ENCODE results near the gene NOP10. TPM values are rescaled to one million over a fixed set of nuclear protein-coding genes. Genes with fewer than 3 reads are reported as not detected.

The NOP10 gene
- total RNA-seq, 2 experiments from 2014 or later = 220 to 227 TPM

DNA sequence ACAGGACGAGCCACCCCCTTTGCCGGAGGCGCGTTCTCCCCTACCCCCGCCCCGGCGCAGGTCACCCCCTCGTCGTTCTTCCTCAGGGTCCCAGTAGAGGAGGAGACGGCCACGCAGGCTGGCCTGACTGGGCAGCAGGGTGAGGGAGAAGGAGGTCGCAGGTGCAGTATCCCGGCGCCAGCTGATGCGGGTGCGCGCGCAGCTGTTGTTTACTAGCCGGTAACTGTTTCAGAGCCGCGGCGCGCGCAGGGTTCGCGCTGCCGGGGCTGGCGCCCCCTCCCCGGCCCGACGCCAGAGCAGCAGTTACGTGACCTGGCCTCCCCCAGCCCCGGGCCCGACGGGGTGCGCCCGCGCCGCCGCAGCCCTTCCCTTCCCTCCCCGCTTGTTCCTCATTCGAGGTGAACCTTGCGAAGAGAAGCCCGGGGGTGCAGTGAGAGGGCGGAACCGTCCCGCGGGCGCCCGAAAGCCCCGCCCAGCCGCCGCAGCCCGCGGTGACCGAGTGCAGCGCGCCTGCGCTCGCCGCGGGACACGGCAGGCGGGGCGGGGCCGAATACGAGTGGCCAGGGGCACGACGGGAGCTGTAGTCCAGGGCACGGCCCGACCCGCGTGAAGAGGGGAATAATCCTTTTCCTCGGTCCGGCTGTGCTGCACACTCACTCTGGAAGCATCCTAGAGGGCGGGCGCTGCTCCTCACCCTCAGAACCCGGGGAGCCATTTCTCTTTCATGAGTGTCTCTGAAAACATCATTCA lies 5.2 kb downstream of the NOP10 start, which contains the start of gene SLC12A6:
Gene SLC12A6, minus strand, starts transcription at position 225 of the 750 bp plus-strand sequence. CDS start 1,101 bp downstream, outside the sequence.
- Mint-ChIP-seq H3K4me1 (ENCODE audit: low read depth) (peaks cover 53% of the 10 kb centered on the region), H3K4me3 (peak within 1 kb of the TSS; percentile 95)

DNA sequence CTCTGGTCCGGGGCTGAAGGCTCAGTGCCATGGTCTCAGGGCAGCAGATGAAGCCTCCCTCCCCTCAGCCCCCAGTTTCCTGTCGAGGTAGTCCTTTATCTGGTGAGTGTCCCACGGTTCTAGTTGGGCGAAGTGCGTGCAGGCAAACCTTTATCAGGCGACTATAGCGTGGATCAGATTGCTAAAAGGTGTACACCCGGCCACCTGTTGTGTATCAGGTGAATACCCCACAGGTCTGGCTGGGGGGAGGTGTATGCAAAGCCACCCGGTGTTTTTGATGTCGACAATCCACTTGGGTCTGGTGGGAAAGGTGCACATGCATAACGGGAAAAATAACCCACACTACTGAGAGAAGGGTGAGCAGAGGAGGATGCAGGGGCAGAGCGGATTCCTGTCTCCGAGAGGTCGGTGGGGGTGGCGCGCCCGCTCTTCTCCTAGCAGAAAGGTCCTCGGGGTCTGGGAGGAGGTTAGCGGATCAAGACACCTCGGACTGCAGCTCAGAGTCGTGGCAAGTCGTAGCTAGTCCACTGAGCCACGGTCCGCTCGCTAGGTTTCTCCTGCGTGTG lies 5.9 kb downstream of the NOP10 start:
- CTCF ChIA-PET = interaction anchor here (0.7 to 2.7 kb wide), 7 partner anchors 9 to 96 kb away, joined by 3 to 9 read pairs (median 5); no protein-coding TSS in a partner anchor
- DNase-seq = peak; percentile 53
- Mint-ChIP-seq H3K9me3 (no peaks in the 10 kb centered on the region), H3K27ac (peak overlapping the region; percentile 97), H3K27me3 (ENCODE audit: low read depth) (no peaks in the 10 kb centered on the region), H3K36me3 (ENCODE audit: low read depth) (peaks cover 31% of the 10 kb centered on the region), H3K4me3 (peak overlapping the region; percentile 95), H3K4me1 (ENCODE audit: low read depth) (peaks cover 60% of the 10 kb centered on the region)
- intact Hi-C loops (cut with micrococcal nuclease) = loop anchor here (1.0 to 5.0 kb wide), 5 partner anchors 9 to 1145 kb away; partner anchors contain the start of genes EMC7, FMN1, LPCAT4 and ZNF770

More for the DNA sequence above, 5.2 kb downstream of the NOP10 start, which contains the start of gene SLC12A6:
- intact Hi-C loops (cut with micrococcal nuclease) = loop anchor here (1.0 to 5.0 kb wide), 6 partner anchors 9 to 1145 kb away; partner anchors contain the start of genes EMC4, EMC7, FMN1 and LPCAT4
- Mint-ChIP-seq H3K27me3 (ENCODE audit: low read depth) (no peaks in the 10 kb centered on the region), H3K36me3 (ENCODE audit: low read depth) (peaks cover 31% of the 10 kb centered on the region), H3K27ac (peak within 1 kb of the TSS; percentile 97), H3K9me3 (no peaks in the 10 kb centered on the region)
- peak; percentile 91 for DNase-seq
- CTCF ChIA-PET = interaction anchor here (0.7 to 2.7 kb wide), 6 partner anchors 9 to 275 kb away, joined by 3 to 9 read pairs (median 3); no protein-coding TSS in a partner anchor

DNA sequence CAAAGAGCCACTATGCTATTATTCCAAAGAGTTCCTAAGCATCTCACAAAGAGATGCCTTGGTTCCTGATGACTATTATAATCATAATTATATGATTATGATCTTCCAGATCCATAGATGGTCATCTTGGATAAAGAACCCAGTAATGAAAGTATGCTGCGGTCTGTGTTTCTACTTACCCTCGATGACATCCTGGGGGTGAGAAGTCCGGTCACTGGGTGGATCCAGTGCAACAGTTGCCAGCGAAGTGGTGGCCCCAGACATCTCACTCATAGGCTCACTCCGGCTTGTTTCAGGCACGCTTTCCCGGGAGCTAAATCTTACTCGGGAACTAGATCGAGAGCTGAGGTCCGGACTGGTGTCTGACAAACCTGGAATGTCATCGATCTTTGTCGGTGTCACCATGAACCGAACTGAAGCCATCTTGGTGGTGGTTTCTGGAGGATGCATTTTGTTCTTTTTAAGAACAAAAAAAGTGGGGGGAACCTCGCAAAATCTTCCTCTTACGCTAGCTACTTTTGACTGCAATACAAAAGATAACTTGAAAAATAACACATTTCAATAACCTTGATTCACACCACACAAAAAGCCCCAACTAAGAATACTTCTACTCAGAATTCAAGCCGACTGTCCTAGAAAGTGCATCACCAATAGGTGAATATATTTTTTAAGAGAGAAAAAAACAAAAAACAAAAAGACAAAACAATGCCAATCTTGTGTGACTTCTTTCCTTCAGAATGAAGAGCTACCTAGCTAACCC lies 6.5 kb downstream of the NOP10 start:
- peaks cover 59% of the 10 kb centered on the region for H3K4me1 Mint-ChIP-seq (ENCODE audit: low read depth)
- peak; percentile 25 for DNase-seq
- CTCF ChIA-PET = interaction anchor here (0.9 to 2.2 kb wide), 6 partner anchors 8 to 251 kb away, joined by 3 to 9 read pairs (median 6); no protein-coding TSS in a partner anchor
- intact Hi-C loops (cut with micrococcal nuclease) = loop anchor here (2.0 to 5.0 kb wide), 2 partner anchors 652 to 1144 kb away; partner anchors contain the start of genes FMN1 and ZNF770
- H3K27ac Mint-ChIP-seq = peak overlapping the region; percentile 97
- peaks cover 25% of the 10 kb centered on the region for H3K36me3 Mint-ChIP-seq (ENCODE audit: low read depth)
- H3K4me3 Mint-ChIP-seq = peak overlapping the region; percentile 95
- no peaks in the 10 kb centered on the region for H3K9me3 Mint-ChIP-seq
- no peaks in the 10 kb centered on the region for H3K27me3 Mint-ChIP-seq (ENCODE audit: low read depth)

DNA sequence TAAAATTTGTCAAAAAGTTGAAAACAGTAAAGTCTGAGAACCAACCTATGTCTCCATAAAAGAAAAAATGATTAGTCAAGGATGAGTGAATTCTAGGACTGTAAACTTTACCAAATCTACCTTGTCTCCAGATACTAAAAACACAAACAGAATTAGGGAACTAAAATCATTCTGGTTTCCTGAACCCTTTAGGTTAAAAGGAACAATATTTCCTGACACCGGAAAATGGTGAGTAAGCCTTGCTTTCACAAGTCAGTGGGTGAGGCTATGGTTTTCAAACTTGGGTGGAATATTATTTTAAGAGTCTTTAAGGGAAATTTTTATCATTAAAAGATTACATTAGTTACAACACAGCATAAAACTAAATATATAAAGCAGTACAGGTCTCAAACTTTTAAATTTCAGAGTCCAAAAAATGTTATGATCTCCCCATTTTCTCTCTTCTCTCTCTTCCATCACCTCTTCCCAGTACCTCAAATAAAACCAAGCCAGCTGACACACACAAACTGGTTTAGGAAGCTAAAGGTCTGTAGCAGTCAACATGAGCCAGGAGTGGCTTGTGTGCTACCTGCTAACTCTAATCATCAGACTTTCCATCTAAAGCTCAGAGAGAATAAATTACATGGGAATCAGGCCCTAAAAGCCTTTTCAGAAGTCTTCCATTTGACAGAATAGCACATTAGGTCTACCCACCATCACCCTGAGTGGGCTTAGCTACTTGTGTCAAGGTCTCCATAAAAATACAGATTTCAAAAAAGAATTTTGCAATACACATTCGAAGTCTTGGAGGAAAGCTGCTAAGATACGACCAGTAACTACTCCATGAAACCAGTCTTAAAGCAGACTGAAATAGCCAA lies 7.5 kb downstream of the NOP10 start:
- Mint-ChIP-seq H3K27me3 (ENCODE audit: low read depth) (no peaks in the 10 kb centered on the region), H3K4me1 (ENCODE audit: low read depth) (peaks cover 60% of the 10 kb centered on the region), H3K9me3 (no peaks in the 10 kb centered on the region), H3K4me3 (peak overlapping the region; percentile 95), H3K27ac (peak overlapping the region; percentile 97), H3K36me3 (ENCODE audit: low read depth) (peaks cover 19% of the 10 kb centered on the region)
- CTCF ChIA-PET = interaction anchor here (0.5 to 2.2 kb wide), 4 partner anchors 8 to 252 kb away, joined by 4 to 9 read pairs (median 7); no protein-coding TSS in a partner anchor
- DNase-seq = no peak
- intact Hi-C loops (cut with micrococcal nuclease) = loop anchor here (2.0 to 5.0 kb wide), 3 partner anchors 297 to 1143 kb away; partner anchors contain the start of genes AVEN, FMN1 and ZNF770

DNA sequence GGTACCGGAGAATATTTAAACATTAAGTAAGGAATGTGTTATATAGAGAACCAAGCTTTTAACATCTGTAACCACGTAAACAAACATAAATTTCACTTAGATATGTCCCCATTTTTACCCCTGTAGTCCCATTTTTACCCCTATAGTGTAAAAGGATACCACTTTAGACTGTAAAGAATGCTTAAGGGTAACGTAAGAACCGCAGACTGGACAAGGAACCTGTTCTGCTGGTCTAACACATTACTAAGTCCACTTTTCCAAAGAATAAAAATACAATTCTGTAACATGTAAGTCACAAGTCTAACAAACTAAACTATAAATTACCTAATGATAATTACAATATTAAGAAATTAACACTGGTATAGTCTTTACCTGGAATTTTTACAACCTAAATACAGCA lies 8.3 kb downstream of the NOP10 start:
- no peaks in the 10 kb centered on the region for H3K9me3 Mint-ChIP-seq
- CTCF ChIA-PET = interaction anchor here (2.4 kb wide), 1 partner anchor 93 kb away, joined by 15 read pairs; no protein-coding TSS in a partner anchor
- H3K4me1 Mint-ChIP-seq (ENCODE audit: low read depth) = peaks cover 58% of the 10 kb centered on the region
- DNase-seq = no peak
- no peaks in the 10 kb centered on the region for H3K27me3 Mint-ChIP-seq (ENCODE audit: low read depth)
- H3K27ac Mint-ChIP-seq = peak overlapping the region; percentile 97
- H3K4me3 Mint-ChIP-seq = peak overlapping the region; percentile 95
- peaks cover 12% of the 10 kb centered on the region for H3K36me3 Mint-ChIP-seq (ENCODE audit: low read depth)
- intact Hi-C loops (cut with micrococcal nuclease) = loop anchor here (1.0 to 5.0 kb wide), 3 partner anchors 95 to 1142 kb away; partner anchors contain the start of genes AVEN and FMN1

DNA sequence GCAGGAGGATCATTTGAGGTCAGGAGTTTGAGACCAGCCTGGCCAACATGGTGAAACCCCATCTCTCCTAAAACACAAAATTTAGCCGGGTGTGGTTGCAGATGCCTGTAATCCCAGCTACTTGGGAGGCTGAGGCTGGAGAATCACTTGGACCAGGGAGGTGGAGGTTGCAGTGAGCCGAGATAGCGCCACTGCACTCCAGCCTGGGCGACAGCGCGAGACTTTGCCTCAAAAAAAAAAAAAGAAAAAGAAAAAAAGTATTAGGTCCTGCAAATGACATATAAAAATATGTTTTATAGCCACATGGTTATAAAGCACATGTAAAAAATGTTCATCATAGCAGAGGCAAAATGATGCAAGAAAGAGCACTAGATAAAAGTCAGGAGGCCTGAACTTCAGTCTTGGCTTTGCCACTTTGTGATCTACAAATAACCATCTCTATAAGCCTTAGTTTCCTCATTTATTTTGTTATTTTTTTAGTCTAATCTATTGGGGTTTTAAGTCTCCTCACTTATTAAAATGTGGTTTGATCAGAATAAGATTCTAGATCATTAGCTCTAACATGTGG lies 10.3 kb downstream of the NOP10 start:
- peaks cover 59% of the 10 kb centered on the region for H3K4me1 Mint-ChIP-seq (ENCODE audit: low read depth)
- no peaks in the 10 kb centered on the region for H3K9me3 Mint-ChIP-seq
- H3K27ac Mint-ChIP-seq = peak overlapping the region; percentile 97
- CTCF ChIA-PET = interaction anchor here (0.6 to 2.4 kb wide), 4 partner anchors 33 to 94 kb away, joined by 3 to 15 read pairs (median 4); partner anchors contain the start of gene LPCAT4
- H3K27me3 Mint-ChIP-seq (ENCODE audit: low read depth) = no peaks in the 10 kb centered on the region
- DNase-seq = no peak
- intact Hi-C loops (cut with micrococcal nuclease) = no loop called here
- peaks cover 9% of the 10 kb centered on the region for H3K36me3 Mint-ChIP-seq (ENCODE audit: low read depth)
- H3K4me3 Mint-ChIP-seq = peak overlapping the region; percentile 35

DNA sequence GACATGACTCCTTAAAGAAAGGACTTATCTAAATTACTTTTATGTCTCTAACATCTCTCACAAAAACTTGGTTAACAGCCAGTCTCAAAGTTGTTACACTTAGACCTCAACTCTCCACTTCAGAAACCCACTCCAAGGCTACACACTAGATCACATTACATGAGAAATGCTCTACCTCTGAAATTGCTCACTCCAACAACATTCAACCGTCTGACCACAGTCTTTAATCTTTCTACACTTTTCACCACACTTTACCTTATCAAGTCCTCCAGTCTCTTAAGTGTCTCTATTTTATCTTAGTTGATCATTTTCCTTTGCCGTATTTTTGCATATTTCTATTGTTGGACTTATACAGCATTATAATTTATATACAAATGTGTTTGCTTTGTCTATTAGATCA lies 11.1 kb downstream of the NOP10 start:
- CTCF ChIA-PET = no interaction called here
- peaks cover 65% of the 10 kb centered on the region for H3K4me1 Mint-ChIP-seq (ENCODE audit: low read depth)

DNA sequence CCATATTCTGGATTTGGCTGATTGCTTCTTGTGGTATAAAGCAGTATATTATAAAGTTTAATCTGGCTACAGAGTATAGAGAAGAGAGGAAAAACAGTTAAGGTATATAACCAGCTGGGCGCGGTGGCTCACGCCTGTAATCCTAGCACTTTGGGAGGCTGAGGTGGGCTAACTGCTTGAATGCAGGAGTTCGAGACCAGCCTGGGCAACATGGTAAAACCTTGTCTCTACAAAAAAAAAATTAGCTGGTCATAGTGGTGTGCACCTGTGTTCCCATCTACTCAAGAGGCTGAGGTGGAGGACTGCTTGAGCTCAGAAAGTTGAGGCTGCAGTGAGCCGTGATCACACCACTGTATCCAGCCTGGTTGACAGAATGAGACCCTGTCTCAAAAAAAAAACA lies 12.7 kb downstream of the NOP10 start:
- CTCF ChIA-PET = interaction anchor here (0.7 to 1.7 kb wide), 5 partner anchors 38 to 120 kb away, joined by 3 to 5 read pairs (median 4); partner anchors contain the start of gene KATNBL1
- Mint-ChIP-seq H3K27ac (peak overlapping the region; percentile 77), H3K4me1 (ENCODE audit: low read depth) (peaks cover 69% of the 10 kb centered on the region), H3K9me3 (no peaks in the 10 kb centered on the region), H3K4me3 (no peak overlapping the region), H3K36me3 (ENCODE audit: low read depth) (peaks cover 3% of the 10 kb centered on the region), H3K27me3 (ENCODE audit: low read depth) (no peaks in the 10 kb centered on the region)
- intact Hi-C loops (cut with micrococcal nuclease) = no loop called here
- no peak for DNase-seq

More for the DNA sequence above, 11.1 kb downstream of the NOP10 start:
- Mint-ChIP-seq H3K27ac (peak overlapping the region; percentile 97), H3K36me3 (ENCODE audit: low read depth) (peaks cover 5% of the 10 kb centered on the region), H3K27me3 (ENCODE audit: low read depth) (no peaks in the 10 kb centered on the region), H3K9me3 (no peaks in the 10 kb centered on the region), H3K4me3 (peak overlapping the region; percentile 35)
- intact Hi-C loops (cut with micrococcal nuclease) = no loop called here
- DNase-seq = no peak

DNA sequence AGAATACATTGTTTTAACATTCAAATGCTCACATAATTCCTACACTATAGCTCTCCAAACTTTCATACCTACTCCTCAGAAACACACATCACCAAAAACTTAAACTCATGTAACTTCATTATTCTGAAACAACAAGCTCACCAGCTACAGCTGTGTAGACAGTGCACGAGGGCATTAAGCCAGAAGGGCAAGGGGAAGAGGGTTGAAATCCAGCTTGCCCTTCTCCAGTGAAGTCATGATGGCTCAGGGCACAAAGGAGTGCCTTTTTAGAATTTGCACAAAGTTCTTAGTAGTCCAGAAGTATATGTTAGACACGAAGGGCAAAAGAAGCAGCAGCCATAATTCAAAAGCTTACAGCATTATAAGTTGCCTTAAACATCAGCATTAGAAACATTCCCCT lies 13.9 kb downstream of the NOP10 start:
- DNase-seq = no peak
- CTCF ChIA-PET = interaction anchor here (0.6 to 2.1 kb wide), 10 partner anchors 9 to 259 kb away, joined by 3 to 8 read pairs (median 4); partner anchors contain the start of genes KATNBL1, LPCAT4, NOP10 and NUTM1
- Mint-ChIP-seq H3K27ac (peak overlapping the region; percentile 91), H3K4me3 (peak overlapping the region; percentile 36), H3K9me3 (no peaks in the 10 kb centered on the region), H3K36me3 (ENCODE audit: low read depth) (peaks cover 3% of the 10 kb centered on the region), H3K27me3 (ENCODE audit: low read depth) (no peaks in the 10 kb centered on the region), H3K4me1 (ENCODE audit: low read depth) (peaks cover 73% of the 10 kb centered on the region)
- intact Hi-C loops (cut with micrococcal nuclease) = no loop called here

DNA sequence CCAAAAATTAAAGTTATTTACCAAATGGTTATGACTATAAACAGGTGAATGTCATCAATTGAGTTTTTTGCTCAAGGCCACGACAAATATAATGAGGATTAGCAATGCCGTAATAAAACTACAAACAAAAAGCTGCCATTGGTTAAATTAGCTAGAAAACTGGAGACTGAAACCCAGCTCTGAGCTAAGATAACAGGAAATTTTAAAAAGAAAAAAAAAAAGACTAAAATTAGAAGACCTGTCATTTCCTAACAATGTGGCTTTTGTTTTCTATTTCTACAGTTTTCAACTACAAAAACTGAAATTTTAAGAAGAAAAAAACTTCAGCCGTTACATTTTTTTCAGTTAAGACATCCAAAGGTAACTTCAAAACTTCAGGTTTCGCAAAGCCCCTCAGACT lies 15.0 kb downstream of the NOP10 start:
- intact Hi-C loops (cut with micrococcal nuclease) = loop anchor here (1.0 kb wide), 2 partner anchors 9 to 10 kb away; partner anchors contain the start of gene SLC12A6
- no peaks in the 10 kb centered on the region for H3K27me3 Mint-ChIP-seq (ENCODE audit: low read depth)

More for the DNA sequence above, 15.0 kb downstream of the NOP10 start:
- peak overlapping the region; percentile 91 for H3K27ac Mint-ChIP-seq
- no peak for DNase-seq
- H3K4me3 Mint-ChIP-seq = peak overlapping the region; percentile 62
- peaks cover 4% of the 10 kb centered on the region for H3K36me3 Mint-ChIP-seq (ENCODE audit: low read depth)
- CTCF ChIA-PET = interaction anchor here (0.6 to 2.1 kb wide), 11 partner anchors 7 to 268 kb away, joined by 3 to 8 read pairs (median 4); partner anchors contain the start of genes LPCAT4, NOP10 and NUTM1
- H3K4me1 Mint-ChIP-seq (ENCODE audit: low read depth) = peaks cover 71% of the 10 kb centered on the region
- H3K9me3 Mint-ChIP-seq = no peaks in the 10 kb centered on the region

Measured in activated naive CD4-positive, alpha-beta T cell treated with anti-CD3 and anti-CD28 coated beads for 36 hours (primary cell).